Left lobe of liver (tissue), 2 donors: ENCODE results near the gene DOK7. TPM values are rescaled to one million over a fixed set of nuclear protein-coding genes. Genes with fewer than 3 reads are reported as not detected.
A peak's percentile ranks its signal among the peaks of the same experiment; 100 is the strongest.

Source experiments
- ATAC-seq: fragments of 200-7000 bp; cut with Tn5 transposase; one replicate; pipeline ENCODE4 v1.9.1; 2020; ENCODE audit warnings: mild to moderate bottlenecking, moderate library complexity
- DNase-seq: peaks from one replicate; pipeline ENCODE4 v3.0.0-alpha.2; 2020; ENCODE audit warnings: low spot score
- total RNA-seq: library from RNA; stranded (reverse); gene quantifications from one replicate; pipeline ENCODE4 v1.2.1, GENCODE V29; 2021
- donor health status: DM: no; HTN: no; CAD: no; lungs with moderate emphysema.
- donor health status: DM: no; HTN: yes; CAD: no.

DOK7 gene
- total RNA-seq, 1 donor from 2014 or later, result 0.83 TPM

- ATAC-seq, result peak; percentile 82
- DNase-seq, result peak; percentile 82
Measured at GRCh38 chr4:3461515-3462291, 1.4 kb upstream of the DOK7 start.

- ATAC-seq (peak; percentile 63), DNase-seq (peak; percentile 75)
Measured at GRCh38 chr4:3462321-3462789, 751 bp upstream of the DOK7 start.

GRCh38 chr4:3463556-3464348 is 646 bp downstream of the DOK7 start:
- ATAC-seq (no peak), DNase-seq (no peak)

- DNase-seq, result no peak
- ATAC-seq, result no peak
Measured at GRCh38 chr4:3464349-3464905, 1.3 kb downstream of the DOK7 start.

GRCh38 chr4:3464911-3465697 is 2.0 kb downstream of the DOK7 start:
- ATAC-seq (no peak), DNase-seq (no peak)

- DNase-seq (no peak), ATAC-seq (no peak)
Measured at GRCh38 chr4:3465698-3466671, 2.9 kb downstream of the DOK7 start.

- ATAC-seq, result no peak
- no peak for DNase-seq
Measured at GRCh38 chr4:3466691-3467600, 3.8 kb downstream of the DOK7 start.

- ATAC-seq, result no peak
Measured at GRCh38 chr4:3467601-3468031, 4.5 kb downstream of the DOK7 start.

GRCh38 chr4:3468154-3468553 is 5.0 kb downstream of the DOK7 start:
- DNase-seq, result no peak

More at GRCh38 chr4:3467601-3468031, 4.5 kb downstream of the DOK7 start:
- no peak for DNase-seq

GRCh38 chr4:3468804-3469203 is 5.7 kb downstream of the DOK7 start:
- DNase-seq (no peak), ATAC-seq (no peak)

More at GRCh38 chr4:3468154-3468553, 5.0 kb downstream of the DOK7 start:
- ATAC-seq, result no peak

- no peak for DNase-seq
- ATAC-seq, result no peak
Measured at GRCh38 chr4:3469386-3470243, 6.5 kb downstream of the DOK7 start.

GRCh38 chr4:3470244-3471097 is 7.4 kb downstream of the DOK7 start:
- DNase-seq, result no peak

GRCh38 chr4:3471098-3471760 is 8.1 kb downstream of the DOK7 start:
- DNase-seq (no peak), ATAC-seq (no peak)

More at GRCh38 chr4:3470244-3471097, 7.4 kb downstream of the DOK7 start:
- no peak for ATAC-seq

GRCh38 chr4:3471886-3472285 is 8.8 kb downstream of the DOK7 start:
- ATAC-seq, result no peak
- no peak for DNase-seq

- ATAC-seq, result no peak
- DNase-seq, result no peak
Measured at GRCh38 chr4:3472411-3473141, 9.5 kb downstream of the DOK7 start.
